Loucy (cell line): ENCODE data around the gene C14orf180.

ENCODE experiments used
- H2AFZ ChIP-seq: fragments of 200-600 bp; sonication (generic); 2 replicates; pipeline ENCODE4 v1.6.0; 2016; ENCODE audit warnings: antibody characterized with exemption, mild to moderate bottlenecking, low read length, moderate library complexity
- H3F3A ChIP-seq: fragments of 200-600 bp; 2 replicates; pipeline ENCODE4 v1.6.0; 2016; ENCODE audit warnings: antibody characterized with exemption, low read depth, mild to moderate bottlenecking
- H3K27me3 ChIP-seq: fragments of 200-600 bp; sonication (generic); 2 replicates; pipeline ENCODE4 v1.6.1; 2014; ENCODE audit warnings: low read length, mild to moderate bottlenecking; ENCODE audit not compliant: insufficient read depth, poor library complexity, severe bottlenecking
- H3K36me3 ChIP-seq: fragments of 200-600 bp; sonication (generic); 2 replicates; pipeline ENCODE4 v1.6.1; 2016; ENCODE audit warnings: low read length; ENCODE audit not compliant: insufficient read depth
- H3K4me1 ChIP-seq: fragments of 200-600 bp; sonication (generic); 2 replicates; pipeline ENCODE4 v1.5.1; 2014; ENCODE audit warnings: low read length, mild to moderate bottlenecking; ENCODE audit not compliant: insufficient read depth, poor library complexity, severe bottlenecking
- H3K4me2 ChIP-seq: fragments of 200-600 bp; sonication (generic); 2 replicates; pipeline ENCODE4 v1.6.0; 2014; ENCODE audit warnings: antibody characterized with exemption, low read length, low read depth, mild to moderate bottlenecking; ENCODE audit not compliant: poor library complexity, severe bottlenecking
- H3K4me3 ChIP-seq: fragments of 200-600 bp; sonication (generic); 2 replicates; pipeline ENCODE4 v1.5.1; 2014; ENCODE audit warnings: low read length, mild to moderate bottlenecking, mixed read lengths; ENCODE audit not compliant: poor library complexity, severe bottlenecking
- H3K79me2 ChIP-seq: fragments of 200-600 bp; sonication (generic); 2 replicates; pipeline ENCODE4 v1.6.1; 2014; ENCODE audit warnings: low read length; ENCODE audit not compliant: insufficient read depth
- H3K9ac ChIP-seq: fragments of 200-600 bp; sonication (generic); 2 replicates; pipeline ENCODE4 v1.6.0; 2014; ENCODE audit warnings: mild to moderate bottlenecking, low read depth, low read length, moderate library complexity; ENCODE audit not compliant: poor library complexity, severe bottlenecking
- H3K9me2 ChIP-seq: fragments of 200-600 bp; sonication (generic); replicated peaks from 2 replicates; pipeline ENCODE4 v1.6.1; 2016; ENCODE audit warnings: low read depth, low read length, mixed read lengths
- H3K9me3 ChIP-seq: fragments of 200-600 bp; sonication (generic); 2 replicates; pipeline ENCODE4 v1.6.1; 2014; ENCODE audit warnings: mild to moderate bottlenecking, antibody characterized with exemption, low read length, low read depth; ENCODE audit not compliant: insufficient read depth
- H4K20me1 ChIP-seq: fragments of 200-600 bp; sonication (generic); 2 replicates; pipeline ENCODE4 v1.6.0; 2014; ENCODE audit warnings: antibody characterized with exemption, low read length, mild to moderate bottlenecking; ENCODE audit not compliant: insufficient read depth, poor library complexity, severe bottlenecking
- CTCF ChIP-seq: fragments of 200-600 bp; sonication (generic); conservative IDR thresholded peaks from 2 replicates; pipeline ENCODE4 v1.5.1; 2014; ENCODE audit warnings: mild to moderate bottlenecking, antibody characterized with exemption, low read length
- EZH2phosphoT487 ChIP-seq: fragments of 200-600 bp; IDR thresholded peaks from 2 replicates; pipeline ENCODE4 v1.6.1; 2018; ENCODE audit warnings: antibody characterized with exemption, mild to moderate bottlenecking, moderate library complexity, borderline replicate concordance

Gene C14orf180

GRCh38 chr14:104598910-104599273 is 19.3 kb downstream of the C14orf180 start:
- no peak overlapping the region for H2AFZ ChIP-seq
- no peaks in the 10 kb centered on the region for H3K27me3 ChIP-seq
- no peak overlapping the region for H3K4me3 ChIP-seq
- H3K9ac ChIP-seq, result no peak overlapping the region
- no peaks in the 10 kb centered on the region for H3F3A ChIP-seq
- H4K20me1 ChIP-seq, result no peaks in the 10 kb centered on the region
- no peaks in the 10 kb centered on the region for H3K4me1 ChIP-seq
- TF ChIP-seq CTCF (no peak), EZH2phosphoT487 (no peak)
- H3K36me3 ChIP-seq, result no peaks in the 10 kb centered on the region
- H3K9me2 ChIP-seq, result no peaks in the 10 kb centered on the region
- H3K79me2 ChIP-seq, result no peaks in the 10 kb centered on the region
- H3K4me2 ChIP-seq, result no peak overlapping the region
- H3K9me3 ChIP-seq, result no peaks in the 10 kb centered on the region

- Histone ChIP-seq H3K36me3 (no peaks in the 10 kb centered on the region), H3K27me3 (no peaks in the 10 kb centered on the region), H3K9me2 (no peaks in the 10 kb centered on the region), H3K4me1 (no peaks in the 10 kb centered on the region), H3F3A (no peaks in the 10 kb centered on the region), H4K20me1 (no peaks in the 10 kb centered on the region), H3K4me2 (no peak overlapping the region), H3K79me2 (no peaks in the 10 kb centered on the region), H3K9ac (no peak overlapping the region), H3K4me3 (no peak overlapping the region), H2AFZ (no peak overlapping the region), H3K9me3 (no peaks in the 10 kb centered on the region)
- TF ChIP-seq CTCF (no peak), EZH2phosphoT487 (no peak)
Observed at GRCh38 chr14:104599446-104599845, 19.9 kb downstream of the C14orf180 start.

- no peaks in the 10 kb centered on the region for H3K9me3 ChIP-seq
- H3K4me1 ChIP-seq, result no peaks in the 10 kb centered on the region
- H3K9ac ChIP-seq, result no peak overlapping the region
- no peaks in the 10 kb centered on the region for H3K36me3 ChIP-seq
- no peaks in the 10 kb centered on the region for H3F3A ChIP-seq
- no peak for TF ChIP-seq EZH2phosphoT487
- no peak for TF ChIP-seq CTCF
- no peak overlapping the region for H3K4me3 ChIP-seq
- no peak overlapping the region for H3K4me2 ChIP-seq
- no peak overlapping the region for H2AFZ ChIP-seq
- H3K79me2 ChIP-seq, result no peaks in the 10 kb centered on the region
- H3K9me2 ChIP-seq, result no peaks in the 10 kb centered on the region
- no peaks in the 10 kb centered on the region for H4K20me1 ChIP-seq
- no peaks in the 10 kb centered on the region for H3K27me3 ChIP-seq
Observed at GRCh38 chr14:104600141-104600643, 20.6 kb downstream of the C14orf180 start.
